Endothelial cell (in vitro differentiated cells): Measurements from ENCODE around the gene PLK5. TPM values are rescaled to one million over a fixed set of nuclear protein-coding genes. Genes with fewer than 3 reads are reported as not detected.
A peak's percentile ranks its signal among the peaks of the same experiment; 100 is the strongest.

Experiments
- DNase-seq: peaks from one replicate; pipeline ENCODE4 v3.0.0; 2021; ENCODE audit warnings: low spot score
- H3K27ac Mint-ChIP-seq: one replicate; pipeline ENCODE4 v1.8.0; 2021; ENCODE audit warnings: mixed read lengths, inconsistent platforms; ENCODE audit not compliant: unreplicated experiment
- H3K27me3 Mint-ChIP-seq: one replicate; pipeline ENCODE4 v1.8.0; 2021; ENCODE audit warnings: mild to moderate bottlenecking, moderate library complexity, mixed read lengths, inconsistent platforms; ENCODE audit not compliant: unreplicated experiment
- H3K36me3 Mint-ChIP-seq: one replicate; pipeline ENCODE4 v1.8.0; 2021; ENCODE audit warnings: mild to moderate bottlenecking, low read depth, mixed read lengths, inconsistent platforms; ENCODE audit not compliant: unreplicated experiment
- H3K4me1 Mint-ChIP-seq: one replicate; pipeline ENCODE4 v1.8.0; 2021; ENCODE audit warnings: mild to moderate bottlenecking, mixed read lengths, inconsistent platforms; ENCODE audit not compliant: unreplicated experiment
- H3K4me3 Mint-ChIP-seq: one replicate; pipeline ENCODE4 v1.8.0; 2021; ENCODE audit warnings: mild to moderate bottlenecking, mixed read lengths, inconsistent platforms; ENCODE audit not compliant: unreplicated experiment
- H3K9me3 Mint-ChIP-seq: one replicate; pipeline ENCODE4 v1.8.0; 2021; ENCODE audit warnings: mixed read lengths, inconsistent platforms; ENCODE audit not compliant: unreplicated experiment
- CTCF ChIP-seq: fragments of 200-600 bp; sonication (generic); IDR thresholded peaks from one replicate; pipeline ENCODE4 v1.5.0; 2021; ENCODE audit warnings: antibody characterized with exemption; ENCODE audit not compliant: unreplicated experiment
- total RNA-seq: library from RNA; stranded (reverse); fragmentation: NEBNext Ultra II Directional; extraction: Animal tissue kit (Norgen Biotek cat#: 25700); gene quantifications from one replicate; pipeline ENCODE4 v1.2.1, GENCODE V29; 2021; ENCODE audit not compliant: unreplicated experiment

Gene PLK5
- total RNA-seq, 1 donor from 2014 or later, result 1.1 TPM

- Mint-ChIP-seq H3K36me3 (no peaks in the 10 kb centered on the region), H3K4me1 (peaks cover 5% of the 10 kb centered on the region), H3K4me3 (no peak overlapping the region), H3K27me3 (peaks cover 3% of the 10 kb centered on the region), H3K9me3 (no peaks in the 10 kb centered on the region), H3K27ac (no peak overlapping the region)
- DNase-seq, result no peak
- no peak for TF ChIP-seq CTCF
Observed at GRCh38 chr19:1510807-1511206, 13.1 kb upstream of the PLK5 start.

- Mint-ChIP-seq H3K36me3 (no peaks in the 10 kb centered on the region), H3K4me3 (no peak overlapping the region), H3K27me3 (peaks cover 6% of the 10 kb centered on the region), H3K4me1 (peaks cover 5% of the 10 kb centered on the region), H3K27ac (no peak overlapping the region), H3K9me3 (no peaks in the 10 kb centered on the region)
- DNase-seq, result no peak
- TF ChIP-seq CTCF, result no peak
Observed at GRCh38 chr19:1511318-1512317, 12.3 kb upstream of the PLK5 start.

- no peak within 1 kb of the TSS for H3K27ac Mint-ChIP-seq
- H3K4me1 Mint-ChIP-seq, result peaks cover 5% of the 10 kb centered on the region
- H3K4me3 Mint-ChIP-seq, result no peak within 1 kb of the TSS
- H3K27me3 Mint-ChIP-seq, result peaks cover 6% of the 10 kb centered on the region
- TF ChIP-seq CTCF, result no peak
- no peak for DNase-seq
- no peaks in the 10 kb centered on the region for H3K9me3 Mint-ChIP-seq
- H3K36me3 Mint-ChIP-seq, result no peaks in the 10 kb centered on the region
Observed at GRCh38 chr19:1512671-1513498, 11.0 kb upstream of the PLK5 start, which contains the start of gene ADAMTSL5. Gene ADAMTSL5 (minus strand): TSS chr19:1513019. CDS start chr19:1510943, 2,076 bp downstream.

GRCh38 chr19:1513499-1514294 lies 10.2 kb upstream of the PLK5 start:
- Mint-ChIP-seq H3K9me3 (no peaks in the 10 kb centered on the region), H3K36me3 (no peaks in the 10 kb centered on the region), H3K27ac (no peak overlapping the region), H3K27me3 (peaks cover 6% of the 10 kb centered on the region), H3K4me1 (peaks cover 5% of the 10 kb centered on the region), H3K4me3 (no peak overlapping the region)
- DNase-seq, result peak; percentile 52
- TF ChIP-seq CTCF, result peak; percentile 64
